ENCODE data around the gene HPSE2. TPM values are rescaled to one million over a fixed set of nuclear protein-coding genes. Genes with fewer than 3 reads are reported as not detected.

The HPSE2 gene
- total RNA-seq, 1 experiment from 2014 or later, result 0.05 TPM

GRCh38 chr10:98980353-98980752 is 255.3 kb downstream of the HPSE2 start:
- no peaks in the 10 kb centered on the region for H3K9me3 ChIP-seq (ENCODE audit: control insufficient read depth in 1 of 2, insufficient read depth in 1 of 2, low read depth in 1 of 2, low read length in 2 of 2)
- ChIA-PET CTCF (no interaction called here), RAD21 (ENCODE audit: low non-redundant PET in 1 of 2, low total read pairs in 2 of 2, uncharacterized antibody in 2 of 2, unreplicated experiment in 2 of 2) (no interaction called here), POLR2A (no interaction called here)
- H4K20me1 ChIP-seq (ENCODE audit: insufficient read depth), result no peaks in the 10 kb centered on the region
- H3K4me1 ChIP-seq (ENCODE audit: control insufficient read depth in 1 of 2, insufficient read depth in 2 of 2, low read length in 2 of 2), result no peaks in the 10 kb centered on the region
- DNase-seq (ENCODE audit: low read depth, low spot score), result no peak
- no TSS peak for BruUV-seq (replicated peaks)
- peaks cover 30% of the 10 kb centered on the region for H3K27me3 ChIP-seq (ENCODE audit: insufficient read depth, low read length)
- intact Hi-C loops (cut with micrococcal nuclease), result no loop called here
- no peaks in the 10 kb centered on the region for H3K36me3 ChIP-seq (ENCODE audit: control insufficient read depth in 1 of 2, insufficient read depth in 2 of 2, low read length in 2 of 2)
- H3K79me2 ChIP-seq (ENCODE audit: insufficient read depth, low read length), result no peaks in the 10 kb centered on the region
- H3K9me2 ChIP-seq (ENCODE audit: insufficient read depth), result no peaks in the 10 kb centered on the region
- no peak overlapping the region for H2AFZ ChIP-seq (ENCODE audit: low read depth, low read length, poor library complexity, severe bottlenecking)
- ATAC-seq, result no peak
- no peak overlapping the region for H3K27ac ChIP-seq (ENCODE audit: low read depth, low read length)
- TF ChIP-seq POLR2A (IDR thresholded peaks at IDR 0.05; ENCODE audit: borderline replicate concordance, extremely low read depth, insufficient read depth, insufficient read length), result no peak
- TF ChIP-seq EZH2 (IDR thresholded peaks at IDR 0.05), result no peak
- TF ChIP-seq JUND (IDR thresholded peaks at IDR 0.05), result no peak
- TF ChIP-seq CBX3 (IDR thresholded peaks at IDR 0.05; ENCODE audit: low read depth), result no peak
- no peak for TF ChIP-seq POLR2AphosphoS5 (IDR thresholded peaks at IDR 0.05; ENCODE audit: low read depth, low read length)
- no peak for TF ChIP-seq ZNF274 (IDR thresholded peaks at IDR 0.05; ENCODE audit: low read depth, low read length)
- TF ChIP-seq EZH2phosphoT487 (IDR thresholded peaks at IDR 0.05; ENCODE audit: borderline replicate concordance), result no peak
- no peak for TF ChIP-seq ZFX (IDR thresholded peaks at IDR 0.05)
- no peak for TF ChIP-seq MAX (IDR thresholded peaks at IDR 0.05)
- no peak for TF ChIP-seq YY1 (IDR thresholded peaks at IDR 0.05; ENCODE audit: extremely low read depth, insufficient replicate concordance, low read depth, low read length)
- no peak for TF ChIP-seq SRF (IDR thresholded peaks at IDR 0.05; ENCODE audit: low read depth)
- TF ChIP-seq ELF1 (IDR thresholded peaks at IDR 0.05; ENCODE audit: borderline replicate concordance, low read depth), result no peak
- no peak for TF ChIP-seq TCF7L2 (IDR thresholded peaks at IDR 0.05; ENCODE audit: borderline replicate concordance, extremely low read depth, insufficient read depth, insufficient read length)
- no peak for TF ChIP-seq REST (IDR thresholded peaks at IDR 0.05; ENCODE audit: low read depth)
- no peak for TF ChIP-seq RAD21 (IDR thresholded peaks at IDR 0.05; ENCODE audit: low read depth)
- no peak for TF ChIP-seq CTCF (IDR thresholded peaks at IDR 0.05 in 2 of 3, conservative IDR thresholded peaks at IDR 0.05 in 1 of 3; ENCODE audit: borderline replicate concordance in 1 of 3, insufficient read depth in 1 of 3, low read depth in 2 of 3, low read length in 2 of 3)
- TF ChIP-seq SIN3A (IDR thresholded peaks at IDR 0.05; ENCODE audit: low read depth), result no peak
- H3K9ac ChIP-seq (ENCODE audit: low read length), result no peak overlapping the region
- no peak overlapping the region for H3K4me2 ChIP-seq (ENCODE audit: low read length)
- no peak overlapping the region for H3K4me3 ChIP-seq (replicated peaks in 1 of 2; ENCODE audit: low read depth in 1 of 2, low read length in 2 of 2)

Measured in HCT116 (cell line).